Body of pancreas (tissue), 4 donors: ENCODE measurements around the gene GSTO2. TPM values are rescaled to one million over a fixed set of nuclear protein-coding genes. Genes with fewer than 3 reads are reported as not detected.

Source experiments
- ATAC-seq: fragments of 150-250 bp; one replicate; pipeline ENCODE4 v1.9.1; 2016
- DNase-seq, 4 donors: peaks; one replicate each; pipeline ENCODE4 v3.0.0-alpha.2; 2019
- H3K27ac ChIP-seq, 4 donors: fragments of 200-600 bp; sonication (generic); 1 replicate in 3 of 4; 2 replicates in 1 of 4; pipeline versions ENCODE4 v1.5.1 to v1.6.1; 2016 to 2019; ENCODE audit warnings: mild to moderate bottlenecking in 1 of 4, mixed read lengths in 1 of 4, moderate library complexity in 1 of 4
- H3K27me3 ChIP-seq, 2 donors: fragments of 200-600 bp; sonication (generic); one replicate each; pipeline ENCODE4 v1.6.0; 2016; ENCODE audit warnings: mild to moderate bottlenecking in 1 of 2
- H3K36me3 ChIP-seq, 2 donors: fragments of 200-600 bp; sonication (generic); replicated peaks in 1 of 2; 2 replicates each; pipeline ENCODE4 v1.5.1; 2016; ENCODE audit warnings: low read depth in 2 of 2; ENCODE audit not compliant: insufficient read depth in 1 of 2
- H3K4me1 ChIP-seq: fragments of 200-600 bp; sonication (generic); one replicate; pipeline ENCODE4 v1.6.0; 2016
- H3K4me3 ChIP-seq, 2 donors: fragments of 200-600 bp; sonication (generic); 1 replicate in 1 of 2; 2 replicates in 1 of 2; pipeline ENCODE4 v1.5.1; 2016 to 2019
- H3K9me3 ChIP-seq, 3 donors: fragments of 200-600 bp; sonication (generic); 1 replicate in 2 of 3; 2 replicates in 1 of 3; pipeline ENCODE4 v1.5.1; 2016
- CTCF ChIP-seq, 7 experiments: fragments of 450-650 bp in 4 of 7; fragments of 200-600 bp in 3 of 7; sonication (generic) in 3 of 7; IDR thresholded peaks; one replicate each; pipeline ENCODE4 v1.5.1; 2016 to 2019; ENCODE audit warnings: antibody characterized with exemption in 7 of 7
- POLR2A ChIP-seq, 3 donors: fragments of 450-650 bp; IDR thresholded peaks; one replicate each; pipeline ENCODE4 v1.6.1; 2016; ENCODE audit warnings: antibody characterized with exemption in 3 of 3, mild to moderate bottlenecking in 2 of 3
- WGBS, 2 donors: methylation state at CpG; one replicate each; pipeline ENCODE4 v1.1.5; 2017; 5-methylcytosine and 5-hydroxymethylcytosine counted together
- intact Hi-C: fragments of 100-400 bp; cut with DNase I; formaldehyde crosslinking; loops from one replicate; pipeline ENCODE4 v1.15.1; 2023
- total RNA-seq, 2 donors: library from RNA; depleted of rRNA; stranded (reverse); fragments of >200 nt; gene quantifications; one replicate each; pipeline ENCODE4 v1.1.0, GENCODE V29; 2016

GSTO2 gene
- total RNA-seq, 2 donors from 2014 or later, result 9.6 to 26.5 TPM

GRCh38 chr10:104317269-104317710 is 48.3 kb downstream of the GSTO2 start:
- Histone ChIP-seq H3K27me3 (no peaks in the 10 kb centered on the region), H3K4me3 (no peak overlapping the region), H3K36me3 (peaks cover 8 to 19% of the 10 kb centered on the region in 2 donors), H3K4me1 (peaks cover 20% of the 10 kb centered on the region), H3K27ac (no peak overlapping the region), H3K9me3 (no peaks in the 10 kb centered on the region)
- intact Hi-C loops, result no loop called here
- ATAC-seq (peak; percentile 39), DNase-seq (no peak)
- TF ChIP-seq CTCF (IDR thresholded peaks at IDR 0.05), result no peak
- no peak for TF ChIP-seq POLR2A (IDR thresholded peaks at IDR 0.05)
- WGBS, 2 donors, result 76 to 81% methylated on average over 6 of the region's 6 CpGs

- H3K4me1 ChIP-seq, result peaks cover 25% of the 10 kb centered on the region
- ATAC-seq (no peak), DNase-seq (no peak)
- H3K9me3 ChIP-seq, result no peaks in the 10 kb centered on the region
- WGBS, 2 donors, result 87 to 95% methylated on average over 6 to 7 of the region's 7 CpGs
- peaks cover 8 to 19% of the 10 kb centered on the region in 2 donors for H3K36me3 ChIP-seq
- intact Hi-C loops, result no loop called here
- no peak overlapping the region for H3K4me3 ChIP-seq
- no peaks in the 10 kb centered on the region for H3K27me3 ChIP-seq
- no peak overlapping the region for H3K27ac ChIP-seq
- TF ChIP-seq POLR2A (IDR thresholded peaks at IDR 0.05), result no peak
- TF ChIP-seq CTCF (IDR thresholded peaks at IDR 0.05), result no peak
These were observed 48.8 kb downstream of the GSTO2 start for GRCh38 chr10:104317726-104318299.

GRCh38 chr10:104318326-104318725 is 49.3 kb downstream of the GSTO2 start:
- H3K27ac ChIP-seq, result no peak overlapping the region
- peaks cover 26% of the 10 kb centered on the region for H3K4me1 ChIP-seq
- no peaks in the 10 kb centered on the region for H3K9me3 ChIP-seq
- intact Hi-C loops, result no loop called here
- no peak overlapping the region for H3K4me3 ChIP-seq
- no peaks in the 10 kb centered on the region for H3K27me3 ChIP-seq
- 92 to 94% methylated on average over 3 to 5 of the region's 5 CpGs for WGBS, 2 donors
- ATAC-seq (no peak), DNase-seq (no peak)
- peaks cover 8 to 17% of the 10 kb centered on the region in 2 donors for H3K36me3 ChIP-seq
- TF ChIP-seq CTCF (IDR thresholded peaks at IDR 0.05), result no peak
- TF ChIP-seq POLR2A (IDR thresholded peaks at IDR 0.05), result no peak

GRCh38 chr10:104318810-104319741 is 50.1 kb downstream of the GSTO2 start:
- 73 to 74% methylated on average over 19 of the region's 19 CpGs for WGBS, 2 donors
- H3K4me1 ChIP-seq, result peaks cover 26% of the 10 kb centered on the region

More at GRCh38 chr10:104318810-104319741, 50.1 kb downstream of the GSTO2 start:
- no peak overlapping the region for H3K27ac ChIP-seq
- intact Hi-C loops, result no loop called here
- H3K4me3 ChIP-seq, result no peak overlapping the region
- no peaks in the 10 kb centered on the region for H3K9me3 ChIP-seq
- ATAC-seq, result peak; percentile 47
- peak in 1 of 4 donors; percentile 47 for DNase-seq
- peaks cover 5 to 13% of the 10 kb centered on the region in 2 donors for H3K36me3 ChIP-seq
- H3K27me3 ChIP-seq, result no peaks in the 10 kb centered on the region
- TF ChIP-seq POLR2A (IDR thresholded peaks at IDR 0.05) (no peak), CTCF (IDR thresholded peaks at IDR 0.05) (no peak)
